Lower lobe of right lung (tissue), 2 donors: ENCODE measurements around the gene GALNT9. TPM values are rescaled to one million over a fixed set of nuclear protein-coding genes. Genes with fewer than 3 reads are reported as not detected.

Experiments used
- ATAC-seq, 2 donors: fragments of 200-7000 bp; cut with Tn5 transposase; one replicate each; pipeline ENCODE4 v1.9.1; 2020 to 2022; ENCODE audit warnings: mild to moderate bottlenecking in 2 of 2, moderate library complexity in 2 of 2
- DNase-seq: peaks from one replicate; pipeline ENCODE4 v3.0.0-alpha.2; 2020
- H3K27ac ChIP-seq: fragments of 200-600 bp; one replicate; pipeline ENCODE4 v1.8.0; 2022
- H3K27me3 ChIP-seq: fragments of 200-600 bp; one replicate; pipeline ENCODE4 v1.8.0; 2022; ENCODE audit warnings: low read depth
- H3K36me3 ChIP-seq: fragments of 200-600 bp; one replicate; pipeline ENCODE4 v1.8.0; 2022; ENCODE audit warnings: mild to moderate bottlenecking
- H3K4me1 ChIP-seq: fragments of 200-600 bp; one replicate; pipeline ENCODE4 v1.8.0; 2022
- H3K4me3 ChIP-seq: fragments of 200-600 bp; one replicate; pipeline ENCODE4 v1.8.0; 2022; ENCODE audit warnings: mild to moderate bottlenecking
- H3K9me3 ChIP-seq: fragments of 200-600 bp; one replicate; pipeline ENCODE4 v1.8.0; 2022
- intact Hi-C: fragments of 100-400 bp; cut with DNase I; formaldehyde crosslinking; loops from one replicate; pipeline ENCODE4 v1.11.0; 2022
- total RNA-seq: library from RNA; stranded (reverse); fragmentation: NEBNext Ultra II Directional; extraction: Animal tissue kit (Norgen Biotek cat#: 25700); gene quantifications from one replicate; pipeline ENCODE4 v1.2.1, GENCODE V29; 2021
- TF ChIP-seq, protein P1 (sequence below): fragments of 200-600 bp; IDR thresholded peaks from one replicate; pipeline ENCODE4 v1.8.0; 2022; ENCODE audit warnings: antibody characterized with exemption, mild to moderate bottlenecking
- donor health status: DM: no; HTN: yes; CAD: no; lungs with severe emphysema.

GALNT9 gene
- total RNA-seq, 1 donor from 2014 or later = not detected

DNA sequence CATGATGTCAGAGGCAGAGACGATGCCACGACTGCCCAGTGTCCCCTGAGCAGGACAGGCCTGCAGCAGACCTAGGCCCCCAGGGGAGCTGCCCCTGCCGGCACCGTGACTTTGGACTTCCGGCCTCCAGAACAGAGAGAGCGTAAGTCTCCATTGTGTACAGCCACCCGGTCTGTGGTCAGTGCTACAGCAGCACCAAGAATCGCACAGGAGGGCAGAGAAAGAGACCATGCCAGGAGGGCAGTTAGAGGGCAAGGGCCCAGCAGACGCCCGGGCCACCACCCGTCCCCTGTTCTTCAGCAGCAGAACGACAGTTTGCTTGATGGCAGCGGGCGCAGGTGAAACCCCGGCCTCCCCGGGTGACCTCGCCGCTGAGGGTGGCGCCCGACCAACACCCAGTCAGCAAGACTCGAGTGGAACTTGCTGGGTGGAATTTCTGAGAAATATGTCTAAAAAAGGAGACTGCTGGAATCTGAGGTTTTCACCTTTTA is 19.7 kb downstream of the GALNT9 start:
- ATAC-seq (no peak), DNase-seq (peak; percentile 23)
- TF ChIP-seq, protein P1, sequence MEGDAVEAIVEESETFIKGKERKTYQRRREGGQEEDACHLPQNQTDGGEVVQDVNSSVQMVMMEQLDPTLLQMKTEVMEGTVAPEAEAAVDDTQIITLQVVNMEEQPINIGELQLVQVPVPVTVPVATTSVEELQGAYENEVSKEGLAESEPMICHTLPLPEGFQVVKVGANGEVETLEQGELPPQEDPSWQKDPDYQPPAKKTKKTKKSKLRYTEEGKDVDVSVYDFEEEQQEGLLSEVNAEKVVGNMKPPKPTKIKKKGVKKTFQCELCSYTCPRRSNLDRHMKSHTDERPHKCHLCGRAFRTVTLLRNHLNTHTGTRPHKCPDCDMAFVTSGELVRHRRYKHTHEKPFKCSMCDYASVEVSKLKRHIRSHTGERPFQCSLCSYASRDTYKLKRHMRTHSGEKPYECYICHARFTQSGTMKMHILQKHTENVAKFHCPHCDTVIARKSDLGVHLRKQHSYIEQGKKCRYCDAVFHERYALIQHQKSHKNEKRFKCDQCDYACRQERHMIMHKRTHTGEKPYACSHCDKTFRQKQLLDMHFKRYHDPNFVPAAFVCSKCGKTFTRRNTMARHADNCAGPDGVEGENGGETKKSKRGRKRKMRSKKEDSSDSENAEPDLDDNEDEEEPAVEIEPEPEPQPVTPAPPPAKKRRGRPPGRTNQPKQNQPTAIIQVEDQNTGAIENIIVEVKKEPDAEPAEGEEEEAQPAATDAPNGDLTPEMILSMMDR = no peak
- Histone ChIP-seq H3K27me3 (peaks cover 7% of the 10 kb centered on the region), H3K9me3 (peaks cover 7% of the 10 kb centered on the region), H3K4me3 (no peak overlapping the region), H3K27ac (no peak overlapping the region), H3K4me1 (no peaks in the 10 kb centered on the region), H3K36me3 (no peaks in the 10 kb centered on the region)
- intact Hi-C loops = no loop called here

DNA sequence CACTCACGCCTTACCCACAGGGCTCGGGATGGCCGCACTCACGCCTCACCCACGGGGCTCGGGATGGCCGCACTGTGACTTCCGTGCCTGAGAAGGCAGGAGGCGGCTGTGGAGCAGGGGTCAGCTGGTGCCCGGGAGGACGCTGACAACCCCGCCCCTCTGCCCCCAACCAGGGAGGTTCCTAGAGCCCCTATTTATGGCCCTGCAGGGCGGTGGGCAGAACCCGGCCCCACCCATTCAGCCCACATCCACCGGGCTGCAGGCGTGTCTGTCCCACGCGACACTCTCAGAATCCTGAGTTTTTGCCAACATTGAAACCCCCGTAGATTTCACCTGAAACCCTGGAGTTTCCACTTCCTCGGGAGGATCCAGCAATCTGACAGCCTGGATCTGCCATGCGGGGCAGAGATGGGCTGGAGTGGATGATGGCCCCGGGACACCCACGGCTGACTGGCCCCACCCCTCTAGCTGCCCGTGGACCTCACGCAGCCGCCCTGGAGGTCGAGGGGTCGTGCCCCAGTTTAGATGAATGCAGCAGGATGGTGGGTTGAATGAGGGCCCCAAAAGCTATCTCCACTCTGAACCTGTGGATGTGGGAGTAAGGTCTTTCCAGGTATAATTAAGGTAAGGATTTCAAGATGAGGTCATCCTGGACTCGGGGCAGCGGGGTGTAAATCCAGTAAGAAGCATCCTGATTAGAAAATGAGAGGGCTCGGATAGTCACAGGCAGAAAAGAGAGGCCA is 20.4 kb downstream of the GALNT9 start:
- no peaks in the 10 kb centered on the region for H3K36me3 ChIP-seq
- DNase-seq (peak; percentile 26), ATAC-seq (peak in 1 of 2 donors; percentile 19)
- no peaks in the 10 kb centered on the region for H3K4me1 ChIP-seq
- H3K27me3 ChIP-seq = peaks cover 7% of the 10 kb centered on the region
- TF ChIP-seq, protein P1 = no peak
- no peak overlapping the region for H3K27ac ChIP-seq
- H3K9me3 ChIP-seq = peaks cover 7% of the 10 kb centered on the region
- intact Hi-C loops = no loop called here
- H3K4me3 ChIP-seq = no peak overlapping the region

DNA sequence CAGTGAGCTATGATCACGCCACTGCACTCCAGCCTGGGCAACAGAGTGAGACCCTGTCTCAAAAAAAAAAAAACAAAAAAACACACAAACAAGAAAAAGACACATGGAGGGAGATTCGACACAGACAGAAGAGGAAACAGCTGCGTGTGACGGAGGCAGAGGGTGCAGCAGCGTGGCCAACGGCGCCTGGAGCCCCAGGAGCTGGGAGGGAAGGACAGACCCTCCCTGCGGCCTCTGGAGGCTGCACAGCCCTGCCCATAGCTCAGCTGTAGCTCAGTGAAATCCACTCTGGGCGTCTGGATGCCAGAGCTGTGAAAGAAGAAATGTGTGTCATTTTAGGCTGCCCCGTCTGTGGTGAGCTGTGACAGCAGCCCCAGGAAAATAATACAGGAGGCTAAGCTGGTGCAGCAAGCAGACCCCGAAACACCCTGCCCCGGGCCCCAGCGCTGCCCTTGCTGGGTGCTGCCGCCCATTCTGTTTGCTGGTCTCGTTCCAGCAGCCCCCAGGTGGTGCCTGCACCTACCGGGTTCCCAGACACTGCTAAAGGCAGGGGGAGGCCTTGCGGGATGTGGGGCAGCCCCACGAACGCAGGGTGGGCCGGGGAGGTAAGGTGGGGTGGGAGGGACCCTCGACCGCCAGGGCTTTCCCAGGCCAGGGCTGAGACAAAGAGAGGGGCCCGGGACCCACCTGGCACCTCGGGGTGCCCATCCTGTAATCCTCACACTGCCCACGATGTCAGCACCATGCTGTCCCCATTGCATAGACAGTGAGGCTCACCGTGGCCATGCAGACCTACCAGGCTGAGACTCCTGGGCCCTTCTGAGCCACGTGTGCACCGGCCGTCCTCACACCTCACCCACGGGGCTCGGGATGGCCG is 21.2 kb downstream of the GALNT9 start:
- no peak for ATAC-seq
- H3K36me3 ChIP-seq = no peaks in the 10 kb centered on the region
- intact Hi-C loops = no loop called here

DNA sequence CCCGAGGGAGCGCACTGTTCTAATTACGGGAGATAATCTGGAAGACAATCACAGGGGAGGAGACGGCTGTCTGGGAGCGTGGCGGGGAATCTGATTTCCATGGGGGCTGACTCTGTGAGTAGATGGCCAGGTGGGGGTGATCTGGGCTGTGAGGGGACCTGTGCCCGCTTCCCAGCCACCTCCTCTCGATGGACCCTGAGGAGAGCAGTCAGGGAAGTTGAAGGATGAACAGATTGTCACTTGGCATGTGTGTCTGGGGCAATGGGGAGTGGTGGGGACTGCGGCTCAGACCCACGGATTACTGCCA is 22.6 kb downstream of the GALNT9 start:
- H3K4me3 ChIP-seq = no peak overlapping the region
- TF ChIP-seq, protein P1 = no peak
- DNase-seq (peak; percentile 17), ATAC-seq (no peak)
- H3K27me3 ChIP-seq = peaks cover 7% of the 10 kb centered on the region
- H3K27ac ChIP-seq = no peak overlapping the region
- H3K4me1 ChIP-seq = no peaks in the 10 kb centered on the region
- no peaks in the 10 kb centered on the region for H3K36me3 ChIP-seq
- intact Hi-C loops = no loop called here
- H3K9me3 ChIP-seq = peaks cover 7% of the 10 kb centered on the region

More for the DNA sequence above, 21.2 kb downstream of the GALNT9 start:
- no peaks in the 10 kb centered on the region for H3K4me1 ChIP-seq
- DNase-seq = peak; percentile 32
- peaks cover 7% of the 10 kb centered on the region for H3K27me3 ChIP-seq
- TF ChIP-seq, protein P1 = no peak
- no peak overlapping the region for H3K4me3 ChIP-seq
- peaks cover 7% of the 10 kb centered on the region for H3K9me3 ChIP-seq
- H3K27ac ChIP-seq = no peak overlapping the region

DNA sequence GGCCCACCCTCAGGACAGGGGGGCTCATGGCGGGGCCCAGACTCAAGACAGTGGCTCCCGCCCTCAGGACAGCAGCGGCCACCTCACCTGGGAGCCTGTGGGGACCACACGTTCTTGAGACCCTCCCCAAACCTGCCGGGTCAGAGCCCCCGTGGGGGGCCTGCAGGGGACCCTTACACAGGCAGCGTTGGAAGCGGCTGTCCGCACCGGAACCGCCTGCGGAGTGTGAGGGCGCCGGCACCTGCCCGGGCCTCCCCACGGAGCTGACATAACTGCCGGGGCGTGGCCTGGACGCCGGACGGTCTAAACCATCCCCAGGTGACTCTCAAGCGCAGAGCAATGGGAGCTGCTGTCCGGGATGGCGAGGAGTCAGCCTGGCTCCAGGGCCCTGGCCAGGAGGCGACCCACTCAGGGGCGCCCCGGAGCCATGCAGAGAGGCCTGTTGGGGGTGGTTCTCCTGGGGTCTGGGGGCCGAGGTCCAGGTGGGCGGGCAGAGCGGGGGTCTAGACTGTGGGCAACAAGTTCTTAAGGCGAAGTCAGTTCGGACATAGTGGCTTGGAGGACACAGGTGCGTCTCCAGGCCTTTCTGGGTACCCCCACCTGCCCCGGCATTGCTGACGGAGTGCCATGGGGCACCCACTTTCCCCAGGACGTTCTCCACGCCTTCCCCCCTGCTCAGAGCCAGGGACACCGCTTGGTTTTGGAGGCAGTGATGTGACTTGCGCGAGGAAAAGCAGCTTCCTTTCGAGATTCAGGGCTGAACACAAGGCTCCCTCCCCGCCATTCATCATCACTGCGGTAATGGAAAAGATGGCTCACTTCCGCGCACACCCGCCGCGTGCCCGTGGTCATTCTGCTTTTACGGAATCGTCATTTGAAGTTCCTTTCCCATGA is 23.2 kb downstream of the GALNT9 start:
- TF ChIP-seq, protein P1 = no peak
- no peak overlapping the region for H3K4me3 ChIP-seq
- H3K4me1 ChIP-seq = no peaks in the 10 kb centered on the region
- H3K9me3 ChIP-seq = peaks cover 2% of the 10 kb centered on the region
- intact Hi-C loops = no loop called here
- DNase-seq (peak; percentile 35), ATAC-seq (peak in 1 of 2 donors; percentile 18)
- H3K36me3 ChIP-seq = no peaks in the 10 kb centered on the region
- H3K27me3 ChIP-seq = peaks cover 12% of the 10 kb centered on the region
- no peak overlapping the region for H3K27ac ChIP-seq
